GM23338 (cell line): ENCODE results near the gene IL17REL. TPM values are rescaled to one million over a fixed set of nuclear protein-coding genes. Genes with fewer than 3 reads are reported as not detected.

ENCODE experiments used
- POLR2AphosphoS5 ChIP-seq: IDR thresholded peaks from 2 replicates; pipeline ENCODE4 v1.6.1; 2016; ENCODE audit warnings: antibody characterized with exemption, low read depth
- polyA plus RNA-seq: library from polyadenylated mRNA; unstranded; fragments of >200 nt; fragmentation: Nextera tagmentation; extraction: Ambion mirVana; gene quantifications from 2 replicates; pipeline ENCODE4 v1.2.1, GENCODE V29; 2016
- total RNA-seq: library from RNA; depleted of rRNA; stranded (reverse); fragments of >200 nt; shearing (Covaris generic); gene quantifications from 2 replicates; pipeline ENCODE4 v1.2.3, GENCODE V29; 2014
- TF ChIP-seq, protein P1 (sequence below): fragments of 250-450 bp; sonication (Bioruptor Pico); IDR thresholded peaks from 2 replicates; pipeline ENCODE4 v1.5.0; 2020; ENCODE audit warnings: mild to moderate bottlenecking, moderate library complexity
- TF ChIP-seq, protein P2 (sequence below): IDR thresholded peaks from one replicate; pipeline ENCODE4 v1.6.1; 2018; ENCODE audit warnings: antibody characterized with exemption; ENCODE audit not compliant: unreplicated experiment
- TF ChIP-seq, protein P3 (sequence below): IDR thresholded peaks from 2 replicates; pipeline ENCODE4 v1.6.1; 2016; ENCODE audit warnings: antibody characterized with exemption

IL17REL gene
- total and polyA plus RNA-seq, 2 experiments from 2014 or later = 0.31 TPM; not detected in 1

DNA sequence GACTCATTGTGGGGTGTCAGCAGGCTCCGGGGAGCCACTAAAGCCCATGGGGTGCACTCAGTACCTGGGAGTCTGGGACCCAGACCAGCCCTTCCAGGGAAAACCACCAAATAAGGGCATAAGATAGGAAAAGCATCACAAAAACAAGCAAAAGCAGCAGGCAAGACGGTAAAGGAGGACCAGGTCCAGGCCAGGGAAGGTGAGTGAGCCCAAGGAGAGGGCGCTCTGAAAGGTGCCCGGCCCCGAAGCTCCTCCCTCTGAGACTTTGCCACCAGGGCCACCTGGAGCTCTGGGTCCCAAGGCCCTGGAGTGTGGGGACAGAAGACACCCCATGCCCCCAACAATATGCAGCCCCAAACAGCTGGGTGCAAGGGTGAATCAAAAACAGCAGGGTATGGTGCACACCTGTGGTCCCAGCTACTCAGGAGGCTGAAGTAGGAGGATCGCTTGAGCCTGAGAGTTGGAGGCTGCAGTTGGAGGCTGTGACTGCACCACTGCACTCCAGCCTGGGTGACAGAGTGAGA is 5.2 kb upstream of the IL17REL start (continued):
- TF ChIP-seq, protein P1, sequence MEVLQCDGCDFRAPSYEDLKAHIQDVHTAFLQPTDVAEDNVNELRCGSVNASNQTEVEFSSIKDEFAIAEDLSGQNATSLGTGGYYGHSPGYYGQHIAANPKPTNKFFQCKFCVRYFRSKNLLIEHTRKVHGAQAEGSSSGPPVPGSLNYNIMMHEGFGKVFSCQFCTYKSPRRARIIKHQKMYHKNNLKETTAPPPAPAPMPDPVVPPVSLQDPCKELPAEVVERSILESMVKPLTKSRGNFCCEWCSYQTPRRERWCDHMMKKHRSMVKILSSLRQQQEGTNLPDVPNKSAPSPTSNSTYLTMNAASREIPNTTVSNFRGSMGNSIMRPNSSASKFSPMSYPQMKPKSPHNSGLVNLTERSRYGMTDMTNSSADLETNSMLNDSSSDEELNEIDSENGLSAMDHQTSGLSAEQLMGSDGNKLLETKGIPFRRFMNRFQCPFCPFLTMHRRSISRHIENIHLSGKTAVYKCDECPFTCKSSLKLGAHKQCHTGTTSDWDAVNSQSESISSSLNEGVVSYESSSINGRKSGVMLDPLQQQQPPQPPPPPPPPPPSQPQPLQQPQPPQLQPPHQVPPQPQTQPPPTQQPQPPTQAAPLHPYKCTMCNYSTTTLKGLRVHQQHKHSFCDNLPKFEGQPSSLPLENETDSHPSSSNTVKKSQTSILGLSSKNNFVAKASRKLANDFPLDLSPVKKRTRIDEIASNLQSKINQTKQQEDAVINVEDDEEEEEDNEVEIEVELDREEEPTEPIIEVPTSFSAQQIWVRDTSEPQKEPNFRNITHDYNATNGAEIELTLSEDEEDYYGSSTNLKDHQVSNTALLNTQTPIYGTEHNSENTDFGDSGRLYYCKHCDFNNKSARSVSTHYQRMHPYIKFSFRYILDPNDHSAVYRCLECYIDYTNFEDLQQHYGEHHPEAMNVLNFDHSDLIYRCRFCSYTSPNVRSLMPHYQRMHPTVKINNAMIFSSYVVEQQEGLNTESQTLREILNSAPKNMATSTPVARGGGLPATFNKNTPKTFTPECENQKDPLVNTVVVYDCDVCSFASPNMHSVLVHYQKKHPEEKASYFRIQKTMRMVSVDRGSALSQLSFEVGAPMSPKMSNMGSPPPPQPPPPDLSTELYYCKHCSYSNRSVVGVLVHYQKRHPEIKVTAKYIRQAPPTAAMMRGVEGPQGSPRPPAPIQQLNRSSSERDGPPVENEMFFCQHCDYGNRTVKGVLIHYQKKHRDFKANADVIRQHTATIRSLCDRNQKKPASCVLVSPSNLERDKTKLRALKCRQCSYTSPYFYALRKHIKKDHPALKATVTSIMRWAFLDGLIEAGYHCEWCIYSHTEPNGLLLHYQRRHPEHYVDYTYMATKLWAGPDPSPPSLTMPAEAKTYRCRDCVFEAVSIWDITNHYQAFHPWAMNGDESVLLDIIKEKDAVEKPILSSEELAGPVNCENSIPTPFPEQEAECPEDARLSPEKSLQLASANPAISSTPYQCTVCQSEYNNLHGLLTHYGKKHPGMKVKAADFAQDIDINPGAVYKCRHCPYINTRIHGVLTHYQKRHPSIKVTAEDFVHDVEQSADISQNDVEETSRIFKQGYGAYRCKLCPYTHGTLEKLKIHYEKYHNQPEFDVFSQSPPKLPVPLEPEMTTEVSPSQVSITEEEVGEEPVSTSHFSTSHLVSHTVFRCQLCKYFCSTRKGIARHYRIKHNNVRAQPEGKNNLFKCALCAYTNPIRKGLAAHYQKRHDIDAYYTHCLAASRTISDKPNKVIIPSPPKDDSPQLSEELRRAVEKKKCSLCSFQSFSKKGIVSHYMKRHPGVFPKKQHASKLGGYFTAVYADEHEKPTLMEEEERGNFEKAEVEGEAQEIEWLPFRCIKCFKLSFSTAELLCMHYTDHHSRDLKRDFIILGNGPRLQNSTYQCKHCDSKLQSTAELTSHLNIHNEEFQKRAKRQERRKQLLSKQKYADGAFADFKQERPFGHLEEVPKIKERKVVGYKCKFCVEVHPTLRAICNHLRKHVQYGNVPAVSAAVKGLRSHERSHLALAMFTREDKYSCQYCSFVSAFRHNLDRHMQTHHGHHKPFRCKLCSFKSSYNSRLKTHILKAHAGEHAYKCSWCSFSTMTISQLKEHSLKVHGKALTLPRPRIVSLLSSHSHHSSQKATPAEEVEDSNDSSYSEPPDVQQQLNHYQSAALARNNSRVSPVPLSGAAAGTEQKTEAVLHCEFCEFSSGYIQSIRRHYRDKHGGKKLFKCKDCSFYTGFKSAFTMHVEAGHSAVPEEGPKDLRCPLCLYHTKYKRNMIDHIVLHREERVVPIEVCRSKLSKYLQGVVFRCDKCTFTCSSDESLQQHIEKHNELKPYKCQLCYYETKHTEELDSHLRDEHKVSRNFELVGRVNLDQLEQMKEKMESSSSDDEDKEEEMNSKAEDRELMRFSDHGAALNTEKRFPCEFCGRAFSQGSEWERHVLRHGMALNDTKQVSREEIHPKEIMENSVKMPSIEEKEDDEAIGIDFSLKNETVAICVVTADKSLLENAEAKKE (CRISPR knock-in tag) = no peak
- no peak for TF ChIP-seq POLR2AphosphoS5
- TF ChIP-seq, protein P2, sequence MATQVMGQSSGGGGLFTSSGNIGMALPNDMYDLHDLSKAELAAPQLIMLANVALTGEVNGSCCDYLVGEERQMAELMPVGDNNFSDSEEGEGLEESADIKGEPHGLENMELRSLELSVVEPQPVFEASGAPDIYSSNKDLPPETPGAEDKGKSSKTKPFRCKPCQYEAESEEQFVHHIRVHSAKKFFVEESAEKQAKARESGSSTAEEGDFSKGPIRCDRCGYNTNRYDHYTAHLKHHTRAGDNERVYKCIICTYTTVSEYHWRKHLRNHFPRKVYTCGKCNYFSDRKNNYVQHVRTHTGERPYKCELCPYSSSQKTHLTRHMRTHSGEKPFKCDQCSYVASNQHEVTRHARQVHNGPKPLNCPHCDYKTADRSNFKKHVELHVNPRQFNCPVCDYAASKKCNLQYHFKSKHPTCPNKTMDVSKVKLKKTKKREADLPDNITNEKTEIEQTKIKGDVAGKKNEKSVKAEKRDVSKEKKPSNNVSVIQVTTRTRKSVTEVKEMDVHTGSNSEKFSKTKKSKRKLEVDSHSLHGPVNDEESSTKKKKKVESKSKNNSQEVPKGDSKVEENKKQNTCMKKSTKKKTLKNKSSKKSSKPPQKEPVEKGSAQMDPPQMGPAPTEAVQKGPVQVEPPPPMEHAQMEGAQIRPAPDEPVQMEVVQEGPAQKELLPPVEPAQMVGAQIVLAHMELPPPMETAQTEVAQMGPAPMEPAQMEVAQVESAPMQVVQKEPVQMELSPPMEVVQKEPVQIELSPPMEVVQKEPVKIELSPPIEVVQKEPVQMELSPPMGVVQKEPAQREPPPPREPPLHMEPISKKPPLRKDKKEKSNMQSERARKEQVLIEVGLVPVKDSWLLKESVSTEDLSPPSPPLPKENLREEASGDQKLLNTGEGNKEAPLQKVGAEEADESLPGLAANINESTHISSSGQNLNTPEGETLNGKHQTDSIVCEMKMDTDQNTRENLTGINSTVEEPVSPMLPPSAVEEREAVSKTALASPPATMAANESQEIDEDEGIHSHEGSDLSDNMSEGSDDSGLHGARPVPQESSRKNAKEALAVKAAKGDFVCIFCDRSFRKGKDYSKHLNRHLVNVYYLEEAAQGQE = no peak
- TF ChIP-seq, protein P3, sequence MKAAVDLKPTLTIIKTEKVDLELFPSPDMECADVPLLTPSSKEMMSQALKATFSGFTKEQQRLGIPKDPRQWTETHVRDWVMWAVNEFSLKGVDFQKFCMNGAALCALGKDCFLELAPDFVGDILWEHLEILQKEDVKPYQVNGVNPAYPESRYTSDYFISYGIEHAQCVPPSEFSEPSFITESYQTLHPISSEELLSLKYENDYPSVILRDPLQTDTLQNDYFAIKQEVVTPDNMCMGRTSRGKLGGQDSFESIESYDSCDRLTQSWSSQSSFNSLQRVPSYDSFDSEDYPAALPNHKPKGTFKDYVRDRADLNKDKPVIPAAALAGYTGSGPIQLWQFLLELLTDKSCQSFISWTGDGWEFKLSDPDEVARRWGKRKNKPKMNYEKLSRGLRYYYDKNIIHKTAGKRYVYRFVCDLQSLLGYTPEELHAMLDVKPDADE = no peak
